Measurements from ENCODE around the gene TNRC6C. TPM values are rescaled to one million over a fixed set of nuclear protein-coding genes. Genes with fewer than 3 reads are reported as not detected.
"Not testable (repeated sequence)": the region's sequence is repeated elsewhere in the genome, so short reads cannot be mapped to it uniquely, and the experiment has no call there.

The TNRC6C gene
- polyA plus RNA-seq, 3 donors = 0.38 to 0.80 (median 0.46) TPM

DNA sequence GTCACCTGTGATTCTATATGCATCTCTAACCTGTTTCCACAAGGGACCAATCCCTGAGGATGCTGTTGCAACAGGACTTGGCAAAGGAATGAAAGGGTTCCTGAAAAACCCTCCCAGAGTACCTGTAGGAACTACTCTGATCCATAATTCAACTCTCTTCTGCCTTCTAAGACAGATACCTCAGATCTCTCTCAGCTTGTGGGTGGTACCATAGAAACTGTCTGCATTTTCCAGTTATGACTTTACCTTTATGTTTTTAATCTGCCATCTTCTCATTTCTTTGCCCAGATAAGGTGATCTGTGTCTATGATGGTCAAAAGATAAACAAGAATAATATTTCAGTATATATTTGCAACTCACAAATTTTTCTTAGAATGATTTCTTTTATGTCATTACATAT, 105.0 kb downstream of the TNRC6C start:
- DNase-seq = no peak
- H3K27ac Mint-ChIP-seq = no peak overlapping the region
- no peaks in the 10 kb centered on the region for H3K4me1 ChIP-seq (ENCODE audit: control insufficient read depth in 1 of 2, insufficient read depth in 2 of 2, low read length in 2 of 2)
- peaks cover 13 to 21% of the 10 kb centered on the region in 2 donors for H3K36me3 ChIP-seq (replicated peaks in 1 of 2; ENCODE audit: control insufficient read depth in 1 of 2, insufficient read depth in 2 of 2, low read length in 2 of 2)
- no peaks in the 10 kb centered on the region for H3K27me3 ChIP-seq (ENCODE audit: control insufficient read depth in 2 of 2, insufficient read depth in 2 of 2, low read length in 2 of 2)
- no peaks in the 10 kb centered on the region for H4K20me1 ChIP-seq (ENCODE audit: insufficient read depth, low read length)
- H3K4me2 ChIP-seq (replicated peaks; ENCODE audit: extremely low read depth, low read length, poor library complexity, severe bottlenecking) = no peak overlapping the region
- peaks cover 0 to 2% (median 0%) of the 10 kb centered on the region in 7 donors for H3K9me3 Mint-ChIP-seq
- TF ChIP-seq, protein P1, sequence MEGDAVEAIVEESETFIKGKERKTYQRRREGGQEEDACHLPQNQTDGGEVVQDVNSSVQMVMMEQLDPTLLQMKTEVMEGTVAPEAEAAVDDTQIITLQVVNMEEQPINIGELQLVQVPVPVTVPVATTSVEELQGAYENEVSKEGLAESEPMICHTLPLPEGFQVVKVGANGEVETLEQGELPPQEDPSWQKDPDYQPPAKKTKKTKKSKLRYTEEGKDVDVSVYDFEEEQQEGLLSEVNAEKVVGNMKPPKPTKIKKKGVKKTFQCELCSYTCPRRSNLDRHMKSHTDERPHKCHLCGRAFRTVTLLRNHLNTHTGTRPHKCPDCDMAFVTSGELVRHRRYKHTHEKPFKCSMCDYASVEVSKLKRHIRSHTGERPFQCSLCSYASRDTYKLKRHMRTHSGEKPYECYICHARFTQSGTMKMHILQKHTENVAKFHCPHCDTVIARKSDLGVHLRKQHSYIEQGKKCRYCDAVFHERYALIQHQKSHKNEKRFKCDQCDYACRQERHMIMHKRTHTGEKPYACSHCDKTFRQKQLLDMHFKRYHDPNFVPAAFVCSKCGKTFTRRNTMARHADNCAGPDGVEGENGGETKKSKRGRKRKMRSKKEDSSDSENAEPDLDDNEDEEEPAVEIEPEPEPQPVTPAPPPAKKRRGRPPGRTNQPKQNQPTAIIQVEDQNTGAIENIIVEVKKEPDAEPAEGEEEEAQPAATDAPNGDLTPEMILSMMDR (IDR thresholded peaks at IDR 0.05) = no peak
- H3K4me3 Mint-ChIP-seq = no peak overlapping the region
- intact Hi-C loops (cut with micrococcal nuclease) = no loop called here
- H3K27me3 Mint-ChIP-seq (ENCODE audit: low read depth in 3 of 3) = peaks cover 0 to 2% (median 0%) of the 10 kb centered on the region in 3 donors
- no peak overlapping the region for H3K9ac ChIP-seq (ENCODE audit: insufficient read depth, low read length, poor library complexity, severe bottlenecking)
- H2AFZ ChIP-seq (ENCODE audit: insufficient read depth, low read depth, low read length, poor library complexity, severe bottlenecking) = no peak overlapping the region
- H3K36me3 Mint-ChIP-seq = peaks cover 17 to 22% of the 10 kb centered on the region in 2 donors
- peaks cover 5% of the 10 kb centered on the region for H3K4me1 Mint-ChIP-seq
- H3K27ac ChIP-seq (ENCODE audit: low read depth in 1 of 2, low read length in 2 of 2) = no peak overlapping the region
- no peaks in the 10 kb centered on the region for H3K79me2 ChIP-seq (ENCODE audit: insufficient read depth, low read length)
- no peaks in the 10 kb centered on the region for H3K9me3 ChIP-seq (replicated peaks in 1 of 2; ENCODE audit: control insufficient read depth in 1 of 2, insufficient read depth in 1 of 2, low read length in 2 of 2)
- H3K4me3 ChIP-seq (replicated peaks in 1 of 3; ENCODE audit: low read depth in 2 of 3, low read length in 3 of 3) = no peak overlapping the region

DNA sequence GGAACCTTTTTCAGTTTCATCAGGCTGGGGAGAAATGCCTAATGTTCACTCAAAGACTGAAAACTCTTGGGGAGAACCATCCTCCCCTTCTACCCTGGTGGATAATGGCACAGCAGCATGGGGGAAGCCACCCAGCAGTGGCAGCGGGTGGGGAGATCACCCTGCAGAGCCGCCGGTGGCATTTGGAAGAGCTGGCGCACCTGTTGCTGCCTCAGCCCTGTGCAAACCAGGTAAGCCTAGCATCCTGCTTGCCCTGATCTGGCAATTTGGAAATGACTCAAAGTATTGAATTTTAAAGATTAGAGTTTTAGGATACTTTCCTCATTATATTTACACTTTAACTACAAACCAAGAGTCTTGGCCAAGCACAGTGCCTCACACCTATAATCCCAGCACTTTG, 106.2 kb downstream of the TNRC6C start:
- Histone ChIP-seq H3K36me3 (replicated peaks in 1 of 2; ENCODE audit: control insufficient read depth in 1 of 2, insufficient read depth in 2 of 2, low read length in 2 of 2) (peaks cover 16 to 33% of the 10 kb centered on the region in 2 donors), H3K4me3 (replicated peaks in 1 of 3; ENCODE audit: low read depth in 2 of 3, low read length in 3 of 3) (no peak overlapping the region), H4K20me1 (ENCODE audit: insufficient read depth, low read length) (no peaks in the 10 kb centered on the region), H3K4me1 (ENCODE audit: control insufficient read depth in 1 of 2, insufficient read depth in 2 of 2, low read length in 2 of 2) (no peaks in the 10 kb centered on the region), H3K9ac (ENCODE audit: insufficient read depth, low read length, poor library complexity, severe bottlenecking) (no peak overlapping the region), H3K27ac (ENCODE audit: low read depth in 1 of 2, low read length in 2 of 2) (no peak overlapping the region), H2AFZ (ENCODE audit: insufficient read depth, low read depth, low read length, poor library complexity, severe bottlenecking) (no peak overlapping the region), H3K4me2 (replicated peaks; ENCODE audit: extremely low read depth, low read length, poor library complexity, severe bottlenecking) (no peak overlapping the region), H3K79me2 (ENCODE audit: insufficient read depth, low read length) (no peaks in the 10 kb centered on the region), H3K9me3 (replicated peaks in 1 of 2; ENCODE audit: control insufficient read depth in 1 of 2, insufficient read depth in 1 of 2, low read length in 2 of 2) (no peaks in the 10 kb centered on the region), H3K27me3 (ENCODE audit: control insufficient read depth in 2 of 2, insufficient read depth in 2 of 2, low read length in 2 of 2) (no peaks in the 10 kb centered on the region)
- Mint-ChIP-seq H3K9me3 (peaks cover 0 to 2% (median 0%) of the 10 kb centered on the region in 7 donors), H3K27ac (no peak overlapping the region), H3K27me3 (ENCODE audit: low read depth in 3 of 3) (peaks cover 0 to 3% (median 0%) of the 10 kb centered on the region in 3 donors), H3K36me3 (peaks cover 20 to 30% of the 10 kb centered on the region in 2 donors), H3K4me1 (peaks cover 3% of the 10 kb centered on the region), H3K4me3 (no peak overlapping the region)
- 100% methylated on average over 3 of the region's 4 CpGs for WGBS (ENCODE audit: insufficient coverage)
- no peak for DNase-seq
- intact Hi-C loops (cut with micrococcal nuclease) = no loop called here
- TF ChIP-seq, protein P1 (IDR thresholded peaks at IDR 0.05) = no peak

GRCh38 chr17:78066976-78067375, 108.5 kb downstream of the TNRC6C start:
- H3K4me3 ChIP-seq (replicated peaks in 1 of 3; ENCODE audit: low read depth in 2 of 3, low read length in 3 of 3); H3K9me3 Mint-ChIP-seq; H3K4me1 ChIP-seq (ENCODE audit: control insufficient read depth in 1 of 2, insufficient read depth in 2 of 2, low read length in 2 of 2); H3K9ac ChIP-seq (ENCODE audit: insufficient read depth, low read length, poor library complexity, severe bottlenecking); H3K4me2 ChIP-seq (replicated peaks; ENCODE audit: extremely low read depth, low read length, poor library complexity, severe bottlenecking); H3K4me1 Mint-ChIP-seq; H4K20me1 ChIP-seq (ENCODE audit: insufficient read depth, low read length); H3K27ac Mint-ChIP-seq; H3K27me3 ChIP-seq (ENCODE audit: control insufficient read depth in 2 of 2, insufficient read depth in 2 of 2, low read length in 2 of 2); H3K27ac ChIP-seq (ENCODE audit: low read depth in 1 of 2, low read length in 2 of 2); H3K79me2 ChIP-seq (ENCODE audit: insufficient read depth, low read length); H3K4me3 Mint-ChIP-seq; H3K9me3 ChIP-seq (replicated peaks in 1 of 2; ENCODE audit: control insufficient read depth in 1 of 2, insufficient read depth in 1 of 2, low read length in 2 of 2); DNase-seq; H2AFZ ChIP-seq (ENCODE audit: insufficient read depth, low read depth, low read length, poor library complexity, severe bottlenecking); intact Hi-C loops (cut with micrococcal nuclease); H3K27me3 Mint-ChIP-seq (ENCODE audit: low read depth in 3 of 3): not testable (repeated sequence)
- 100% methylated on average over 2 of the region's 4 CpGs for WGBS (ENCODE audit: insufficient coverage)
- H3K36me3 ChIP-seq (replicated peaks in 1 of 2; ENCODE audit: control insufficient read depth in 1 of 2, insufficient read depth in 2 of 2, low read length in 2 of 2) = peaks cover 30 to 55% of the 10 kb centered on the region in 2 donors
- peaks cover 27 to 45% of the 10 kb centered on the region in 2 donors for H3K36me3 Mint-ChIP-seq

Measured in CD14-positive monocyte (primary cell).